Cerebellar nuclear complex (tissue), 1 donor: ENCODE measurements around the gene RAB10.
"Not testable (repeated sequence)": the region's sequence is repeated elsewhere in the genome, so short reads cannot be mapped to it uniquely, and the experiment has no call there.

Source experiments
- DNase-seq, 2 experiments: peaks; one replicate each; lab custom pipeline; 2025; lab: John Stamatoyannopoulos, UW

Gene RAB10

GRCh38 chr2:26058390-26058789 lies 24.5 kb downstream of the RAB10 start:
- no peak for DNase-seq

- no peak for DNase-seq
Observed at GRCh38 chr2:26059542-26059941, 25.7 kb downstream of the RAB10 start.

- no peak for DNase-seq
Observed at GRCh38 chr2:26061539-26061938, 27.7 kb downstream of the RAB10 start.

- DNase-seq, result no peak
Observed at GRCh38 chr2:26064846-26065245, 31.0 kb downstream of the RAB10 start.

- DNase-seq, result no peak
Observed at GRCh38 chr2:26067186-26067974, 33.5 kb downstream of the RAB10 start.

- no peak for DNase-seq
Observed at GRCh38 chr2:26067980-26068507, 34.2 kb downstream of the RAB10 start.

- no peak for DNase-seq
Observed at GRCh38 chr2:26068602-26069298, 34.9 kb downstream of the RAB10 start.

- DNase-seq, result no peak
Observed at GRCh38 chr2:26070730-26071129, 36.8 kb downstream of the RAB10 start.

GRCh38 chr2:26072925-26073768 lies 39.3 kb downstream of the RAB10 start:
- DNase-seq, result no peak

- DNase-seq, result no peak
Observed at GRCh38 chr2:26073830-26074229, 39.9 kb downstream of the RAB10 start.

GRCh38 chr2:26074676-26075075 lies 40.8 kb downstream of the RAB10 start:
- DNase-seq, result no peak

GRCh38 chr2:26075173-26075572 lies 41.3 kb downstream of the RAB10 start:
- DNase-seq, result no peak

- DNase-seq, result no peak
Observed at GRCh38 chr2:26076001-26076587, 42.2 kb downstream of the RAB10 start.

GRCh38 chr2:26077291-26077690 lies 43.4 kb downstream of the RAB10 start:
- DNase-seq, result no peak

- no peak for DNase-seq
Observed at GRCh38 chr2:26078939-26079338, 45.1 kb downstream of the RAB10 start.

- DNase-seq, result no peak
Observed at GRCh38 chr2:26080356-26080755, 46.5 kb downstream of the RAB10 start.

GRCh38 chr2:26080925-26081324 lies 47.0 kb downstream of the RAB10 start:
- DNase-seq, result not testable (repeated sequence)

- no peak for DNase-seq
Observed at GRCh38 chr2:26081556-26081955, 47.7 kb downstream of the RAB10 start.

GRCh38 chr2:26086155-26086637 lies 52.3 kb downstream of the RAB10 start:
- no peak for DNase-seq

GRCh38 chr2:26086779-26087178 lies 52.9 kb downstream of the RAB10 start:
- DNase-seq, result no peak

GRCh38 chr2:26088038-26088643 lies 54.3 kb downstream of the RAB10 start:
- DNase-seq, result no peak
